HG03097 (cell line): ENCODE results near the gene L1CAM.

ENCODE experiments used
- ATAC-seq: cut with Tn5 transposase; IDR thresholded peaks from one replicate; pipeline ENCODE4 v1.9.1; 2021; ENCODE audit not compliant: unreplicated experiment, low FRiP score

L1CAM gene

GRCh38 chrX:153885968-153886903 is at the start of gene L1CAM:
Gene L1CAM (minus strand): TSS chrX:153886173. CDS start chrX:153875836, 10,337 bp downstream.
- no peak for ATAC-seq

- peak; percentile 6 for ATAC-seq
These were observed 49.4 kb upstream of the L1CAM start for GRCh38 chrX:153935326-153935851.

DNA sequence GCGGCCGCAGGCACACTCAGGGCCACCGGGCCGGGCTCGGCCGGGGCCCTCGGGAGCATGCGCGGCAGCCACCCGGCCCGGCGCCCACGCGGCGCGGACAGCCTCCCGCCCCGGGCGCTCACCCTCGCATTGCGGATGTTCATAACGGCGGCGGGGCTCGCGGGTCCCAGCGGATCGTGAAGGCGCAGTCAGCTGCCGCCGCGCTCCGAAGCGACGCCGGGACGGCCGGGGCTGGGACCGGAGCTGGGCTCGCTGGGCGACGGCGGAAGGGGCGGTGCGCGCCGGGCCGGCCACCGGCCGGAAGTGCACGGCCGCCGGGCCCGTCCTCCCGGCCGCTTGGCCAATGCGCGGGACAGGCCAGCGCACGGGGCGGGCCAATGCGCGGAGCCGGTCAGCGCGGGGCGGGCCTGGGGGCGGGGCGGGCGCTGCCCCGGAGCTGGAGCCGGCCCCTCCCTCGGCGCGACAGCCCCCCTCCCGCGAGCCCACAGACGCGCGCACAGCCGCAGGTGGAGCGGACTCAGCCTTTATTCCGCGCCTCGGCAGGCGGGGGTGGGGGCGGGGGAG is 48.9 kb upstream of the L1CAM start, which contains the start of gene NAA10:
TSS of gene NAA10 (minus strand) at position 276 of the 564 bp plus-strand sequence. CDS start at position 143, 133 bp downstream.
- peak; percentile 70 for ATAC-seq

DNA sequence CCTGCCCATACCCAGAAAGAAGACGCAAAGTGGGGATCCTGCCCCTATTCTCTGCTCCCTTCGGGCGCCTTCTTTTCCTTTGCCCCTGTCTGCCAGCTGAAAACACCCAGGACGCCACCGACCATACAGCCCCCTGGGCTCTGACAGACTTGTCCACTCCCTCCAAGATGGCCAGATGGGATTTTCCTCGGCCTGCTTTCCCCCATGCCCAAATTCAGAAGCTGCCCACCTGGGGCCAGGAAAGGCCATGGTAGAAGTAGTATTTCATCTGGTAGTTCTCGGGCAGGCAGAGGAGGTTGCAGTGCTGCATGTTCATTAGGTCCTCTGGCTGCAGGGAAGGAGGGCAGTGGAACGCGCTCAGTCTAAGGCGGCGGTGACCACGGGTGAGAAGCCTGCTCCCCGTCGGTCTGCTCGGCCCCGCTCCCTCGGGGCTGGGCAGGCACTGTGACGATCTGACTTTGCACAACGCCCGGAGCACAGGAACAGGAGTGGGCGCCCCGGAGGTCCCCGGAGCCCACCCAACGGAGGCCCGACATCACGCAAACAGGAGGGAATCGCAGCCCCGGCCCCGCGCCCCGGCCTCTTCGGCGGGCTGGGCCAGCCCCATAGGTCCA is 48.3 kb upstream of the L1CAM start:
- peak; percentile 9 for ATAC-seq

- ATAC-seq: no peak
These were observed 47.8 kb upstream of the L1CAM start for GRCh38 chrX:153933748-153934147.

- no peak for ATAC-seq
These were observed 46.4 kb upstream of the L1CAM start for GRCh38 chrX:153932220-153932915.

- no peak for ATAC-seq
These were observed 45.8 kb upstream of the L1CAM start for GRCh38 chrX:153931748-153932147.

GRCh38 chrX:153931151-153931550 is 45.2 kb upstream of the L1CAM start:
- ATAC-seq: no peak

DNA sequence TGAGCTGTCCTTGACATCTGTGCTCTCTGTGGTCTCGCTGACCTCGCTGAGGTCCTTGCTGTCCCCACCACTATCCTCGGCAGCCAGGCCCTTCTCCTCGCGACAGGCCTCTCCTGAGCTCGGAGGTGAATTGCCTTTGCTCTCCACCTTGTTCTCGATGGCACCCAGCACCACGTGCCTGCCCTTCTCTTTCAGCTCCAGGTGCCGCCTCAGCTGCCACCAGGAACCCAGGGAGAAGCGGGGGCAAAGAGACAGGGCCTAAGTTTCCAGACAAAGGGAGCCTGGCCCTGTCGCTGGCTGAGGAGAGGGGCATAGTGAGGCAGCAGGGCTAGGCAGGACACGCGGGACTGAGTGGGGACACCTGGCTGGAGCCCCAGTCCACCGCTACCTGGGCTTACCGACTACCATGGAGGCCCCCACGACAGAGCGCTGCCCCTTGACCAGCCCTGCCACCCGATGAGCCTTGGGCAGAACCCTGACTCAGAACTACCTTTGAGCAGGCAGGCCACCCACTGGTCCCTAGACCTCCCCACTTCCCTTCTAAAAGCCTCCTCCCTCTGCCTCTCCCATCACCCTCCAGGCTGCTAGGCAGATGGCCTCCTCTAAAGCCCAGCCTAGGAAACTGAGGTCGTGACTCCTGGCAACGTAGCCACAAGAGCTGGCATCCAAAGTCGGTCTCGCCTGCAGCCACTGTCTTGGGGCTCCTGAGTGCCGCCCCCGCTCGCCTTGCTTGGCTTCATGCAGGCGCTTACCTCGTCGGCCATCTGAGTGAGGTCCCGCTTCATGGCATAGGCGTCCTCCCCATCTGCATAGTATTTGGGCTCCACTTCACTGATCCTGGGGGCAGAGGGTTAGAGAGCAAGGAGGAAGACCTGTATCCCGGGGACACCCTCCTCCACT is 44.3 kb upstream of the L1CAM start:
- no peak for ATAC-seq

DNA sequence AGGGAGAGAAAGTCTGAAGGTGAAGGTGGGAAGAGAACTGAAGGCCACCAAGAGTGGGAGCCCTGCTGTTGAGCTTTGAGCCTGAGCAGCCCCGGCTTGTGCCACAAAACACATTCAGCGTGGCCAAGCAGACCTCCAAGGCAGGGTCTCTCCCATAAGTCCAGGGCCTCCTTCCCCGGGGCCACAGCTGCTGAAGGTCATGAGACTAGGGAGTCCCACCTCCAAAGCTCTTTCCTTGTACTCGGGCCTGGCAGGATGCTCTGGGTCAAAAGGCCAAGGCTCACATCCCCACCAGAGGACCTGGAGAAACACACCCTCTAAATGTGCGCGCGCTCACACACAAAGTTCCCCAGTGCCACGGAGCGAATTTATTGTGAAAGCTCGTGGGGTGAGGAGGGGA is 43.6 kb upstream of the L1CAM start:
- no peak for ATAC-seq

DNA sequence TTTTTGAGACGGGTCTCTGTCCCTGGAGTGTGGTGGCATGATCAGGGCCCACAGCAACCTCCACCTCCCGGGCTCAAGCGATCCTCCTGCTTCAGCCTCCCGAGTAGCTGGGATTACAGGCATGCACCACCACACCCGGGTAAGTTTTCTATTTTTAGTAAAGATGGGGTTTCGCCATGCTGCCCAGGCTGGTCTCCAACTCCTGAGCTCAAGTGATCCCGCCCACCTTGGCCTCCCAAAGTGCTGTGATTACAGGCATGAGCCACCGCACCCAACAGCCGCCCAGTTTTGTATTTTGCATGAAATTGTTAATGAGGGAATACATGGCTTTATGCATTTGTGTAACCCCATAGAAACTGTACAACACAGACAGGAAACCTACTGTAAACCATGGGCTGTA is 42.9 kb upstream of the L1CAM start:
- no peak for ATAC-seq

DNA sequence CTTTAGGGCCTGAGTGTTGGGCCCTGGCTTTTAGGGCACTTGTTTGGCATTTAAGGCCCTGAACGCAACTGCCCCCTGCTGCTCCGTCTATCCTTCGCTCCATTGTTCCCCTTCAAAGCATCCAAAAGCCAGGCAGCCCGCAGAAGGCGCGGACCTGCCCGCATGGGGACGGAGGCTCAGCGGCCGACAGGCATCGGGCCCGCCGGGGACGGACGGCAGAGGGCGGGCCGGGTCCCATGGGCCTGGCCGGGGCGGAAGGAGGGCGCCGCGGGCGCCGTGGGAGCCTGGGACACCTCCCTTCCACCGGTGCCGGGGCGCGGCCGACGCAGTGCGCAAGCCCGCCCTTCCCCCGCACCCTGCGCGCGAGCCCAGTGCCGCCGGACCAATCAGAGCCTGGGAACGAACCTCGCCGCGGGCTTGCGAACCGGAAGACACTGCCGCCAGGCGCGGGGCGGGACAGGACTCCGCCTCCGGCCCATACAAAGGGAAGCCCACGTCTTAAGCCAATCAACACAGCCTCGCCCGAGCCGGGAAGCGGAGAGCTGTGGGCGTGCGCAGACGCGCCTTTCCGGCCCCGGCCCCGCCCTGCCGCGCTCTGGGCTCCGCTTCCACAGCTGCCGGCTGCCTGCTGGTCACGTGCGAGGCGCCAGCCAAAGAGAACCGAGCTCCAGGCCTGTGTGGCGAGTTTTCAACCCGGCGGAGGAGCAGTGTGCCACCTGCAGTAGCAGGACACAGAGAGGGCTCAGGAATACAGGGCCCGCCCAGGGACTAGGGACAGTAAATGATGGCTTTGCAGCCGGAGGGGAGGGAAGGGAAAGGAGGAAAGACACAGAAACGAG is 42.2 kb upstream of the L1CAM start:
- ATAC-seq: peak; percentile 77

DNA sequence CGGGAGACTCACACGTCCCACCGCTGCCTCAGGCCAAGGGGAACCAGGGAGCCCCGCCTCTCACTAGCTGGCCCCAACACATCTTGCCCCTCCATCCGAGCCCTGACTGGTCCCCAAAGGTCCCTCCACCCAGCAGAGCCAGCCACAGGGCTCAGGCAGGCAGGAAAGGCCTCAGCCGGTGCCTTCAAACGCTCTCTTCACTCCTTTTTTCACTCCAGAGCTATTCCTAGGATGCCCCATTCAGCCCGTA is 41.6 kb upstream of the L1CAM start:
- no peak for ATAC-seq

DNA sequence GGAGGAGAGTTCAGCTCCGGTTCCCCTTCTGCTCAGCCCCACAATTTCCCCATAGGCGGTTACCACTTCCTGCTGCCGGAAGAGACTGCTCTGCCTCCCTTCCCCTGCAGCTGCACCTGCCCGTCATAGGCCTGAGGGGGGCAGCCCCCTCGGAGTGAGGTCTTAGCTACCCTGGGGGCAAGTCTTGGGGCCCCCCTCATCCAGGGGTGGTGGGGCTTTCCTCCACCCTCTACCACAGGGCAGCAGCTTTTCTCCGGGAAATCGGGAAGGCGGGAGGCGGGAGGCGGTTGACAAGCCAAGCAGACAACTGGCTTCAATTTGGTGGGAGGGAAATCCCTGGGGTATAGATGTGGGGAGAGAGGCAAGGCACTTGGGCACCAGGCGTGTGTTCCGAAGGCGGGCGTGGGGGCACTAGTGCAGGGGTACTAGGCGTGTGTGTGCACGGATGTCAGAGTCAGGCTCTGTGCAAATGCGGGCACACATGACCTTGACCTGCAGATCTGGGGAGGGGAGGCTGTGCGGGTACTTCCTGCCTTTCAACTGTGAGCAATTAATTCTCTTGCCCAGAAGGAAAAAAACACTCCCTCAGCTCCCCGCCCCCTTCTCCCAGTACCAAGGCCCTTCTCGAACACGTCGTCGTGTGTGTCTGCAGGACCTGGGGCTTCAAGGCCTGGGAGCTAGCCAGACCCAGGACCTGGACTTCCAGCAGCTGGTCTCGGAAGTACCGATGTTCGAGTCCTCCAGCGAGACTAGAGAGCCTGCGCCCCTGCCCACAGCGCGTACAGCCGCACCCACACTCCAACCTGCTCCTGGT is 41.1 kb upstream of the L1CAM start:
- peak; percentile 38 for ATAC-seq

GRCh38 chrX:153926552-153926857 is 40.5 kb upstream of the L1CAM start:
- no peak for ATAC-seq

- ATAC-seq: no peak
These were observed 40.0 kb upstream of the L1CAM start, which contains the start of gene ARHGAP4 for GRCh38 chrX:153925739-153926551. Gene ARHGAP4 (minus strand): TSS chrX:153926264. CDS start chrX:153926202, 62 bp downstream.

DNA sequence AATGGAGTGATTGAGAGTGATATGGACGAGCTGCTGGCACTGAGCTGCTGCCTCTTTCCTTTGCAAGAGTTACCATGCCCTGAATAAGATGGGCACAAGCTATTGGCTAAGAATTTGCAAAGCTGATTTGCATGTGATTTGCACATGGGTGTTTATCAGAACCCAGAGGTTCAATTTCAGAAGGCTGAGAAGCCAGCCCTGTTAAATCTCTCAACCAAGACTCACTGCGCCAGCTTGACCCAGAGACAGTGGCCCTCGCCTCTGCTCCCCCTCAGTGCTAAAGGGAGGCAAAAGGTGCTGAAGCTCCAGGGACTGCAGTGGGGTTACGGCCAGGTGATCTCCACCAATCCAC is 39.4 kb upstream of the L1CAM start:
- ATAC-seq: no peak
